SW480 (cell line): ENCODE data around the gene MUC2.

Experiments used
- DNase-seq: peaks from one replicate; pipeline ENCODE4 v3.0.0-alpha.2; 2016; ENCODE audit warnings: low spot score

The MUC2 gene

GRCh38 chr11:1036931-1037330, 37.7 kb upstream of the MUC2 start:
- no peak for DNase-seq

- DNase-seq, result no peak
Observed at GRCh38 chr11:1037506-1038055, 37.1 kb upstream of the MUC2 start.

GRCh38 chr11:1038361-1038760, 36.3 kb upstream of the MUC2 start:
- DNase-seq, result no peak

GRCh38 chr11:1038921-1039320, 35.8 kb upstream of the MUC2 start:
- no peak for DNase-seq

- no peak for DNase-seq
Observed at GRCh38 chr11:1039481-1040427, 34.9 kb upstream of the MUC2 start.

GRCh38 chr11:1040428-1041148, 34.1 kb upstream of the MUC2 start:
- no peak for DNase-seq

- DNase-seq, result no peak
Observed at GRCh38 chr11:1041149-1041467, 33.6 kb upstream of the MUC2 start.

GRCh38 chr11:1041471-1041870, 33.2 kb upstream of the MUC2 start:
- DNase-seq, result no peak

GRCh38 chr11:1041936-1042608, 32.6 kb upstream of the MUC2 start:
- DNase-seq, result no peak

GRCh38 chr11:1042626-1043562, 31.8 kb upstream of the MUC2 start:
- DNase-seq, result no peak

GRCh38 chr11:1043563-1044096, 31.0 kb upstream of the MUC2 start:
- DNase-seq, result no peak

GRCh38 chr11:1044160-1044559, 30.5 kb upstream of the MUC2 start:
- DNase-seq, result no peak

- no peak for DNase-seq
Observed at GRCh38 chr11:1047595-1048156, 27.0 kb upstream of the MUC2 start.

- DNase-seq, result no peak
Observed at GRCh38 chr11:1048375-1049070, 26.2 kb upstream of the MUC2 start.

GRCh38 chr11:1049071-1049405, 25.6 kb upstream of the MUC2 start:
- no peak for DNase-seq

GRCh38 chr11:1049431-1049891, 25.2 kb upstream of the MUC2 start:
- no peak for DNase-seq

GRCh38 chr11:1049911-1050580, 24.6 kb upstream of the MUC2 start:
- DNase-seq, result no peak

- peak; percentile 75 for DNase-seq
Observed at GRCh38 chr11:1050581-1051355, 23.9 kb upstream of the MUC2 start.
